GM23248 (cell line): ENCODE results near the gene AP2A2. TPM values are rescaled to one million over a fixed set of nuclear protein-coding genes. Genes with fewer than 3 reads are reported as not detected.

ENCODE experiments used
- DNase-seq: peaks from one replicate; pipeline ENCODE4 v3.0.0-alpha.2; 2015
- H2AFZ ChIP-seq: fragments of 200-600 bp; sonication (generic); 2 replicates; pipeline ENCODE4 v1.6.1; 2016; ENCODE audit warnings: antibody characterized with exemption
- H3F3A ChIP-seq: fragments of 200-600 bp; sonication (generic); 2 replicates; pipeline ENCODE4 v1.6.1; 2016; ENCODE audit warnings: mild to moderate bottlenecking, antibody characterized with exemption, mixed run types; ENCODE audit not compliant: insufficient read depth
- H3K27ac ChIP-seq: fragments of 200-600 bp; sonication (generic); 2 replicates; pipeline ENCODE4 v1.5.1; 2016; ENCODE audit warnings: mild to moderate bottlenecking
- H3K27me3 ChIP-seq: fragments of 200-600 bp; sonication (generic); replicated peaks from 2 replicates; pipeline ENCODE4 v1.6.1; 2016; ENCODE audit warnings: mild to moderate bottlenecking; ENCODE audit not compliant: insufficient read depth
- H3K36me3 ChIP-seq: fragments of 200-600 bp; sonication (generic); 2 replicates; pipeline ENCODE4 v1.6.1; 2016; ENCODE audit warnings: low read depth, mild to moderate bottlenecking
- H3K4me1 ChIP-seq: fragments of 200-600 bp; sonication (generic); 2 replicates; pipeline ENCODE4 v1.6.1; 2016; ENCODE audit warnings: mild to moderate bottlenecking; ENCODE audit not compliant: insufficient read depth
- H3K4me2 ChIP-seq: fragments of 200-600 bp; sonication (generic); one replicate; pipeline ENCODE4 v1.6.1; 2016; ENCODE audit warnings: mild to moderate bottlenecking; ENCODE audit not compliant: unreplicated experiment
- H3K4me3 ChIP-seq: fragments of 200-600 bp; sonication (generic); 2 replicates; pipeline ENCODE4 v1.5.1; 2016; ENCODE audit warnings: mild to moderate bottlenecking
- H3K79me2 ChIP-seq: fragments of 200-600 bp; sonication (generic); 2 replicates; pipeline ENCODE4 v1.6.1; 2016; ENCODE audit warnings: mild to moderate bottlenecking; ENCODE audit not compliant: insufficient read depth
- H3K9ac ChIP-seq: fragments of 200-600 bp; sonication (generic); 2 replicates; pipeline ENCODE4 v1.6.1; 2016; ENCODE audit warnings: mild to moderate bottlenecking
- H3K9me2 ChIP-seq: fragments of 200-600 bp; sonication (generic); 2 replicates; pipeline ENCODE4 v1.6.1; 2016; ENCODE audit warnings: mixed run types, mild to moderate bottlenecking, moderate library complexity; ENCODE audit not compliant: insufficient read depth
- H3K9me3 ChIP-seq: fragments of 200-600 bp; sonication (generic); one replicate; pipeline ENCODE4 v1.6.1; 2017; ENCODE audit warnings: low read depth
- H4K20me1 ChIP-seq: fragments of 200-600 bp; sonication (generic); 2 replicates; pipeline ENCODE4 v1.6.0; 2016; ENCODE audit not compliant: insufficient read depth
- EZH2 ChIP-seq: fragments of 200-600 bp; sonication (generic); IDR thresholded peaks from 2 replicates; pipeline ENCODE4 v1.6.1; 2018; ENCODE audit warnings: antibody characterized with exemption, mild to moderate bottlenecking; ENCODE audit not compliant: insufficient read depth, poor library complexity, severe bottlenecking
- EZH2phosphoT487 ChIP-seq: fragments of 200-600 bp; sonication (generic); IDR thresholded peaks from 2 replicates; pipeline ENCODE4 v1.6.1; 2018; ENCODE audit warnings: antibody characterized with exemption, moderate library complexity, mild to moderate bottlenecking, low read depth; ENCODE audit not compliant: insufficient read depth
- WGBS, 2 experiments: methylation state at CpG; one replicate each; pipeline ENCODE4 v1.1.6; 2015 to 2017; ENCODE audit warnings: low lambda C conversion rate in 2 of 2, low coverage in 1 of 2; ENCODE audit errors: missing lambda C conversion rate in 2 of 2; 5-methylcytosine and 5-hydroxymethylcytosine counted together
- in situ Hi-C: fragments of 300-500 bp; cut with MboI; formaldehyde crosslinking; loops from 2 replicates; pipeline ENCODE4 v1.15.0; 2020
- polyA plus RNA-seq: library from polyadenylated mRNA; unstranded; fragments of >200 nt; fragmentation: Nextera tagmentation; extraction: Ambion mirVana; gene quantifications from 2 replicates; pipeline ENCODE4 v1.2.1, GENCODE V29; 2016
- total RNA-seq: library from RNA; depleted of rRNA; stranded (reverse); fragments of >200 nt; shearing (Covaris generic); gene quantifications from 2 replicates; pipeline ENCODE4 v1.2.3, GENCODE V29; 2014

AP2A2 gene
- total and polyA plus RNA-seq, 2 experiments from 2014 or later: 31.1 to 38.3 TPM

DNA sequence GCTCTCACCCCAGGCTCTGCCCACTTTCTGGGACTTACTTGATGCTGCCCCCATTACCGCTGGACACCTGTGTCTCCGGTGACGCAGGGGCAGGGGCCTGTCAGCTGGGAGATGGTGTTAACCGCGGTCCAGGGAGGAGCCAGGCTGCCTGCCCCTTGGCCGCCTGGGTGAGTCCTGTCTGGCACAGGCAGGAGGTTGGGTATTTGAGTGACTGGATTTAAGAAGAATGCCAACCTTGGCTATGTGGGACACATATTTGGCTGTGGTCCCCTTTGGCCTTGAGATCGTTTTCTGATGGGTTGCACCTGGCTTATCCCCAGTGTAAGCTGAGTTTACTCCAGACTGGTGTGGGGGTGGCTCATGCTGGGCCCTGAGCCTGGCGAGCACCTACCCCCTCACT is 108.3 kb downstream of the AP2A2 start:
- in situ Hi-C loops: no loop called here
- no peak overlapping the region for H2AFZ ChIP-seq
- H3K4me3 ChIP-seq: no peak overlapping the region
- H3K79me2 ChIP-seq: no peaks in the 10 kb centered on the region
- peak; percentile 16 for DNase-seq
- no peaks in the 10 kb centered on the region for H3F3A ChIP-seq
- no peaks in the 10 kb centered on the region for H3K9me2 ChIP-seq
- no peak for TF ChIP-seq EZH2phosphoT487
- no peak for TF ChIP-seq EZH2
- H3K9ac ChIP-seq: no peak overlapping the region
- WGBS, 2 experiments: 59 to 63% methylated on average over 8 of the region's 8 CpGs
- no peaks in the 10 kb centered on the region for H3K4me1 ChIP-seq
- no peaks in the 10 kb centered on the region; the same call in 1 of the 2 replicates for H3K27me3 ChIP-seq
- H3K4me2 ChIP-seq: no peak overlapping the region
- H3K27ac ChIP-seq: no peak overlapping the region
- H4K20me1 ChIP-seq: no peaks in the 10 kb centered on the region
- no peaks in the 10 kb centered on the region for H3K9me3 ChIP-seq
- H3K36me3 ChIP-seq: no peaks in the 10 kb centered on the region

DNA sequence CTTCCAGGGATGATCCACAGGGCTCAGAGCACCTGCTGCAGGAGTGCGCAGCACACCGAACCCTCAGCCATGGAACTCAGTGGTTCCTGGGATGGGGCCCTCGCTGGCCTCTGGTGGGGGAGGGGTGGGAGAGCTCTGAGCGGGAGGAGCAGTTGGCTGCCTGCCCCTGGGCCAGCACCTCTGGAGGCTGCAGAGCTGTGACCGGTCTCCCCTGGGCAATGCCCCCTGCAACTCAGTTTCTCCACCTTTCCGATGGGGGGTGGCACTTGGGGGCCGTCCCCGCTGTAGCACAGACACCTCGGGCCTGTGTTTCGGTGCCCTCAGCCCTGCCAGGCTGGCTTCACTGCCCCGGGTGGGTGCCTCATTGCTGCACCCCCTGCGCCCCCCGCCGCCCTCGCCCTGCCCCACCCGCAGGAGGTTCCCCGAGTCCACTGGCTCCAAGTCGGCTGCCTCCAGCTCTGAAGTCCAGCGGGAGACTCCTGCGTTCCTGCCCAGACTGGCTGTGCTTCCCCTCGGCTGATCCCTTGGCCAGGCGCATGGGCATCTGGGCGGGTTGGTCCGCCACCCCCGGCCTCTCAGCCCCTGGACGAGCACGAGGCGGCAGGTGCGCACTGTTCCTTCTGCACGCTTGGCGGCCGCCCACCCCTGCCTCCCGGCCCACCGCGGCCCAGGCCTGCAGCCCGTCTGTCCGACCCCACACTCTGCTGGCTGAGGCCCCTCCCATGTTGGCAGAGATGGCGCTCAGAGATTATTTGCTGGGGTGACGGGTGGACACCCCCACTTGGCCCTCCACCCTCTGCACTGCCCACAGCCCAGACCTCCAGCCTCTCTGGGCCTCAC is 109.0 kb downstream of the AP2A2 start:
- Histone ChIP-seq H3K9ac (no peak overlapping the region), H3K27me3 (no peaks in the 10 kb centered on the region; the same call in 1 of the 2 replicates), H3K4me3 (no peak overlapping the region), H3K9me2 (no peaks in the 10 kb centered on the region), H3K36me3 (no peaks in the 10 kb centered on the region), H4K20me1 (no peaks in the 10 kb centered on the region), H3K79me2 (no peaks in the 10 kb centered on the region), H3K9me3 (no peaks in the 10 kb centered on the region), H3K4me2 (no peak overlapping the region), H3F3A (no peaks in the 10 kb centered on the region), H3K27ac (no peak overlapping the region), H2AFZ (no peak overlapping the region), H3K4me1 (no peaks in the 10 kb centered on the region)
- in situ Hi-C loops: no loop called here
- 49 to 61% methylated on average over 18 to 38 of the region's 39 CpGs for WGBS, 2 experiments
- no peak for TF ChIP-seq EZH2phosphoT487
- no peak for TF ChIP-seq EZH2
- DNase-seq: no peak

DNA sequence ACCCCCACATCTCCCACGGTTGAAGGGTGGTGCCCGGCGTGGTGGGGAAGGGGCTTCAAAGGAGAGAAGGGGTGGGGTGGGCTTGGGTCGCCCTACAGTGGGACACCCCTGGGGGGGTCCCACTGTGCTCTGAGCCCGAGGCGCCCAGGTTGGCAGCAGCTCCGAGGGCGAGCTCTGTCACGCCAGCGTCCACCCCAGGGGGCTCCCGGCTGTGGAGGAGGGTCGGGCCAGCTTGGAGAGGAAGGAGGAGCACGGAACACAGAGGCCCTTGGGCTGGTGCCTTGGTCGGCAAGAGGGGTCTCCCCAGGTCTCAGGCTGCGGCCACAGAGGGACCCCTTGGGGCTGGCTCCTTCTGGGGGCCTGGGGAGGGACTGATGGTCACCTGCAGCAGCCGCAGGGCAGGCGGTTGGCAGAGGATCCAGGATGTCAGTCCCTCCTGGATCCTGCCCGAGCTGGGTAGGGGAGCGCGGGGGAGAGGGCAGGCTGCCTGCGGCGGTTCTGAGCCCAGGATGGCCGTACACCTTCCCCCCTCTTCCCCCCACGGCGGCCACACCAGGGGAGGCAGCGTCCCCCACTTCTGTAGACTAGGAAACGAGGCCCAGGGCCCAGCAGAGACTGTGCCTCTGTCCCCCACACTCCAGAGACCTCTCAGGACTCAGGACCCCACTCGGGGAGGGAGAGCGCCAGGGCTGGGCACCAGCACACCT is 110.1 kb downstream of the AP2A2 start:
- H3K27me3 ChIP-seq: no peaks in the 10 kb centered on the region; the same call in 1 of the 2 replicates
- H3K79me2 ChIP-seq: no peaks in the 10 kb centered on the region
- 64 to 72% methylated on average over 9 to 26 of the region's 29 CpGs for whole genome bisulfite sequencing, 2 experiments
- no peak overlapping the region for H3K4me3 ChIP-seq
- no peaks in the 10 kb centered on the region for H3K36me3 ChIP-seq
- no peak overlapping the region for H3K9ac ChIP-seq
- H3K4me1 ChIP-seq: no peaks in the 10 kb centered on the region
- no peak for TF ChIP-seq EZH2phosphoT487
- TF ChIP-seq EZH2: no peak
- no peak overlapping the region for H3K4me2 ChIP-seq
- no peak overlapping the region for H3K27ac ChIP-seq
- no peaks in the 10 kb centered on the region for H3K9me2 ChIP-seq
- no peak overlapping the region for H2AFZ ChIP-seq
- H3K9me3 ChIP-seq: no peaks in the 10 kb centered on the region
- no peaks in the 10 kb centered on the region for H4K20me1 ChIP-seq
- in situ Hi-C loops: no loop called here
- DNase-seq: no peak
- H3F3A ChIP-seq: no peaks in the 10 kb centered on the region

DNA sequence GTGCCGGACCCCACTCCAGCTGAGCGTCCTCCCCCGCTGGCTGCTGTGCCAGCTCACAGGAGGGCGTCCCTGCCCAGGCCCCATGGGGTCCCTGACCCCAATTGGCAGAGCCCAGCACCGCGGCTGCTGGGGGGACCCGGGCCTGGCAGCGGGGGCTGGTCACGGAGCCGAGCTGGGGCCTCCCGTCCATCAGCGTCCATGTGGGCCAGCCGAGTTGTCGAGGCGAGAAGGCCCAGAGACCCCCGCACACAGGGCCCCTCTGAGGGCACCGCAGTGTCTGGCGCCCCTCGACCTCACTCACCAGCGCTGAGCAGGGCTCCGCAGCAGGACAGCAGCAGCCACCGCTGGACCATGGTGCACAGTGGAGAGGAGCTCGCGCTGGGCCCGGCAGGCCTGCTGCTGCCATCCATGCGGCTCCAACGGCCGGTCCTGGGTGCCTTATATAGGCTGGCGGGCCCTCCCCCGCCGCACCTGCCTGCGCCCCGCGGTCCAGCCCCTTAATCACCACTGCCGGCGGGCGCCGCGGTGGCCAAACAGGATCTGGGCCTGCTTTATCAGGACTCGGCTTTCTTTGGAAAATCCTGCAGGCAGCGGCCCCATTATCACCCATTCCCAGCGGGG is 110.7 kb downstream of the AP2A2 start, which contains the start of gene MUC6:
Gene MUC6, minus strand, starts transcription at position 416 of the 621 bp plus-strand sequence. Its CDS starts 63 bp downstream, at position 353.
- in situ Hi-C loops: no loop called here
- Histone ChIP-seq H3K4me2 (no peak within 1 kb of the TSS), H3K4me1 (no peaks in the 10 kb centered on the region), H3K9me3 (no peaks in the 10 kb centered on the region), H3K36me3 (no peaks in the 10 kb centered on the region), H3F3A (no peaks in the 10 kb centered on the region), H2AFZ (no peak within 1 kb of the TSS), H4K20me1 (no peaks in the 10 kb centered on the region), H3K4me3 (no peak within 1 kb of the TSS), H3K27me3 (no peaks in the 10 kb centered on the region; the same call in 1 of the 2 replicates), H3K9ac (no peak within 1 kb of the TSS), H3K27ac (no peak within 1 kb of the TSS), H3K79me2 (no peaks in the 10 kb centered on the region), H3K9me2 (no peaks in the 10 kb centered on the region)
- no peak for DNase-seq
- TF ChIP-seq EZH2phosphoT487: no peak
- no peak for TF ChIP-seq EZH2
- 43 to 44% methylated on average over 39 to 40 of the region's 42 CpGs for WGBS, 2 experiments
